H1 (cell line): ENCODE results near the gene LANCL2. TPM values are rescaled to one million over a fixed set of nuclear protein-coding genes. Genes with fewer than 3 reads are reported as not detected.

Experiments used
- RAD21 ChIP-seq, 2 experiments: IDR thresholded peaks in 1 of 2; conservative IDR thresholded peaks in 1 of 2; 2 replicates each; pipeline ENCODE4 v1.6.1; 2011; ENCODE audit warnings: low read depth in 2 of 2, low read length in 2 of 2, improper control_type of control experiment in 1 of 2, inconsistent platforms in 1 of 2, mild to moderate bottlenecking in 1 of 2, moderate library complexity in 1 of 2
- polyA plus RNA-seq, 7 experiments: library from polyadenylated mRNA; depleted of rRNA in 3 of 7; stranded (reverse) in 5 of 7; unstranded in 2 of 7; fragments of >200 nt in 5 of 7; fragments of 200-250 nt in 2 of 7; gene quantifications; 1 replicate in 5 of 7; 2 replicates in 1 of 7; 4 replicates in 1 of 7; pipeline versions ENCODE4 v1.2.1 to v1.2.3, GENCODE V29; 2011 to 2013; ENCODE audit warnings: missing spikeins in 2 of 7, mixed read lengths in 2 of 7
- total RNA-seq: library from RNA; stranded (reverse); fragmentation: NEBNext Ultra II Directional; extraction: Animal tissue kit (Norgen Biotek cat#: 25700); gene quantifications from 2 replicates; pipeline ENCODE4 v1.2.1, GENCODE V29; 2021

Gene LANCL2
- total and polyA plus RNA-seq, 2 of the 8 experiments (the other 6 are each of a cell fraction or from before 2014, with no cell fraction given), result 9.2 to 9.5 TPM

GRCh38 chr7:55361560-55361959, 3.6 kb upstream of the LANCL2 start (continued):
- no peak for TF ChIP-seq RAD21 (IDR thresholded peaks at IDR 0.05 in 1 of 2, conservative IDR thresholded peaks at IDR 0.05 in 1 of 2; ENCODE audit: low read depth in 2 of 2, low read length in 2 of 2)
- TF ChIP-seq, all 59 proteins: peak for 0
